Measurements from ENCODE around the gene POLR3GL.
A peak's percentile ranks its signal among the peaks of the same experiment; 100 is the strongest.

POLR3GL gene

GRCh38 chr1:145993618-145994390 is 29.3 kb downstream of the POLR3GL start:
- DNase-seq: no peak

GRCh38 chr1:145994391-145995120 is 30.1 kb downstream of the POLR3GL start:
- DNase-seq: no peak

GRCh38 chr1:145995148-145995881 is 30.8 kb downstream of the POLR3GL start:
- DNase-seq: no peak

- no peak for DNase-seq
Observed at GRCh38 chr1:145995964-145996432, 31.5 kb downstream of the POLR3GL start.

GRCh38 chr1:145996433-145997015 is 32.0 kb downstream of the POLR3GL start, which contains the start of gene TXNIP:
Gene TXNIP (minus strand): TSS chr1:145996579. CDS start chr1:145996266, 313 bp downstream.
- peak; percentile 92 for DNase-seq

- DNase-seq: no peak
Observed at GRCh38 chr1:145997016-145997717, 32.7 kb downstream of the POLR3GL start.

- DNase-seq: no peak
Observed at GRCh38 chr1:145997718-145998023, 33.2 kb downstream of the POLR3GL start.

GRCh38 chr1:145999321-146000024 is 35.0 kb downstream of the POLR3GL start:
- DNase-seq: no peak

- no peak for DNase-seq
Observed at GRCh38 chr1:146001709-146002108, 37.2 kb downstream of the POLR3GL start.

GRCh38 chr1:146007489-146008133 is 43.1 kb downstream of the POLR3GL start:
- no peak for DNase-seq

- no peak for DNase-seq
Observed at GRCh38 chr1:146010126-146010738, 45.7 kb downstream of the POLR3GL start.

- DNase-seq: no peak
Observed at GRCh38 chr1:146012703-146013558, 48.4 kb downstream of the POLR3GL start.

- no peak for DNase-seq
Observed at GRCh38 chr1:146013559-146013922, 49.1 kb downstream of the POLR3GL start.

GRCh38 chr1:146016891-146017290 is 52.4 kb downstream of the POLR3GL start:
- no peak for DNase-seq

- no peak for DNase-seq
Observed at GRCh38 chr1:146019231-146020057, 55.0 kb downstream of the POLR3GL start.

GRCh38 chr1:146020058-146021049 is 55.9 kb downstream of the POLR3GL start:
- DNase-seq: no peak

GRCh38 chr1:146021050-146021445 is 56.6 kb downstream of the POLR3GL start:
- no peak for DNase-seq

All from retina (tissue), 1 donor.